Activated B cell treated with CpG ODN at 0.5 μM for 24 hours (primary cell): ENCODE measurements around the gene GART. TPM values are rescaled to one million over a fixed set of nuclear protein-coding genes. Genes with fewer than 3 reads are reported as not detected.

Experiments used
- ATAC-seq: fragments of 200-7000 bp; cut with Tn5 transposase; one replicate; pipeline ENCODE4 v1.10.0; 2021; ENCODE audit warnings: low read depth, mild to moderate bottlenecking, moderate library complexity
- CTCF ChIA-PET: fragments of 350-600 bp; sonication (Branson Sonifier 250); formaldehyde crosslinking; loops from one replicate; lab custom pipeline; 2021; ENCODE audit warnings: antibody characterized with exemption; lab: Charles Lee
- POLR2A ChIA-PET: fragments of 350-600 bp; sonication (Branson Sonifier 250); formaldehyde crosslinking; loops from one replicate; lab custom pipeline; 2021; ENCODE audit warnings: antibody characterized with exemption; lab: Charles Lee
- DNase-seq: peaks from one replicate; pipeline ENCODE4 v3.0.0; 2022
- H3K27ac Mint-ChIP-seq: one replicate; pipeline ENCODE4 v1.8.0; 2020; ENCODE audit warnings: mixed read lengths
- H3K27me3 Mint-ChIP-seq: one replicate; pipeline ENCODE4 v1.8.0; 2021; ENCODE audit warnings: mixed read lengths
- H3K36me3 Mint-ChIP-seq: one replicate; pipeline ENCODE4 v1.8.0; 2021; ENCODE audit warnings: low read depth, mixed read lengths
- H3K4me1 Mint-ChIP-seq: one replicate; pipeline ENCODE4 v1.8.0; 2021; ENCODE audit warnings: mixed read lengths
- H3K4me3 Mint-ChIP-seq: one replicate; pipeline ENCODE4 v1.8.0; 2020; ENCODE audit warnings: mild to moderate bottlenecking, mixed read lengths
- H3K9me3 Mint-ChIP-seq: one replicate; pipeline ENCODE4 v1.8.0; 2020; ENCODE audit warnings: mixed read lengths
- CTCF ChIP-seq: fragments of 200-600 bp; IDR thresholded peaks from one replicate; pipeline ENCODE4 v1.8.0; 2022; ENCODE audit warnings: antibody characterized with exemption, mild to moderate bottlenecking
- intact Hi-C: fragments of 100-400 bp; cut with micrococcal nuclease; formaldehyde crosslinking; loops from one replicate; pipeline ENCODE4 v1.15.1; 2024
- total RNA-seq: library from RNA; stranded (reverse); gene quantifications from 2 replicates; pipeline ENCODE4 v1.2.3, GENCODE V29; 2022

The GART gene
- total RNA-seq, 1 donor from 2014 or later: 106 TPM

DNA sequence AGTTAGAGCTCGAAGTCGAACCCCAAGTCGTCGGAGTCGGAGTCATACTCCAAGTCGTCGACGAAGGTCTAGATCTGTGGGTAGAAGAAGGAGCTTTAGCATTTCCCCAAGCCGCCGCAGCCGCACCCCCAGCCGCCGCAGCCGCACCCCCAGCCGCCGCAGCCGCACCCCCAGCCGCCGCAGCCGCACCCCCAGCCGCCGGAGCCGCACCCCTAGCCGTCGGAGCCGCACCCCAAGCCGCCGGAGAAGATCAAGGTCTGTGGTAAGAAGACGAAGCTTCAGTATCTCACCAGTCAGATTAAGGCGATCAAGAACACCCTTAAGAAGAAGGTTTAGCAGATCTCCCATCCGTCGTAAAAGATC is 13.0 kb upstream of the GART start:
- H3K36me3 Mint-ChIP-seq: peaks cover 89% of the 10 kb centered on the region
- TF ChIP-seq CTCF: no peak
- CTCF ChIA-PET: interaction anchor here (1.6 kb wide), 1 partner anchor 51 kb away, joined by 6 read pairs; no protein-coding TSS in a partner anchor
- peaks cover 19% of the 10 kb centered on the region for H3K4me1 Mint-ChIP-seq
- DNase-seq (no peak), ATAC-seq (no peak)
- POLR2A ChIA-PET: interaction anchor here (1.7 kb wide), 1 partner anchor 11 kb away, joined by 6 read pairs; the partner anchor contains the start of gene SON
- no peaks in the 10 kb centered on the region for H3K27me3 Mint-ChIP-seq
- H3K9me3 Mint-ChIP-seq: peaks cover 3% of the 10 kb centered on the region
- intact Hi-C loops: no loop called here
- no peak overlapping the region for H3K27ac Mint-ChIP-seq
- H3K4me3 Mint-ChIP-seq: no peak overlapping the region

DNA sequence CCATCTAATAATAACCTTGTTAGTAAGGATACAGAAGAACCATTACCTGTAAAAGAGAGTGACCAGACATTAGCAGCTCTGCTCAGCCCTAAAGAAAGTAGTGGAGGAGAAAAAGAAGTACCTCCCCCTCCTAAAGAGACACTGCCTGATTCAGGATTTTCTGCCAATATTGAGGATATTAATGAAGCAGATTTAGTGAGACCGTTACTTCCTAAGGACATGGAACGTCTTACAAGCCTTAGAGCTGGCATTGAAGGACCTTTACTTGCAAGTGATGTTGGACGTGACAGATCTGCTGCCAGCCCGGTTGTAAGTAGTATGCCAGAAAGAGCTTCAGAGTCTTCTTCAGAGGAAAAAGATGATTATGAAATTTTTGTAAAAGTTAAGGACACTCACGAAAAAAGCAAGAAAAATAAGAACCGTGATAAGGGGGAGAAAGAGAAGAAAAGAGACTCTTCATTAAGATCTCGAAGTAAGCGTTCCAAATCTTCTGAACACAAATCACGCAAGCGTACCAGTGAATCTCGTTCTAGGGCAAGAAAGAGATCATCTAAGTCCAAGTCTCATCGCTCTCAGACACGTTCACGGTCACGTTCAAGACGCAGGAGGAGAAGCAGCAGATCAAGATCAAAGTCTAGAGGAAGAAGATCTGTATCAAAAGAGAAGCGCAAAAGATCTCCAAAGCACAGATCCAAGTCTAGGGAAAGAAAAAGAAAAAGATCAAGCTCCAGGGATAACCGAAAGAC is 12.5 kb upstream of the GART start:
- CTCF ChIA-PET: interaction anchor here (1.6 kb wide), 1 partner anchor 51 kb away, joined by 6 read pairs; no protein-coding TSS in a partner anchor
- no peak overlapping the region for H3K27ac Mint-ChIP-seq
- intact Hi-C loops: no loop called here

DNA sequence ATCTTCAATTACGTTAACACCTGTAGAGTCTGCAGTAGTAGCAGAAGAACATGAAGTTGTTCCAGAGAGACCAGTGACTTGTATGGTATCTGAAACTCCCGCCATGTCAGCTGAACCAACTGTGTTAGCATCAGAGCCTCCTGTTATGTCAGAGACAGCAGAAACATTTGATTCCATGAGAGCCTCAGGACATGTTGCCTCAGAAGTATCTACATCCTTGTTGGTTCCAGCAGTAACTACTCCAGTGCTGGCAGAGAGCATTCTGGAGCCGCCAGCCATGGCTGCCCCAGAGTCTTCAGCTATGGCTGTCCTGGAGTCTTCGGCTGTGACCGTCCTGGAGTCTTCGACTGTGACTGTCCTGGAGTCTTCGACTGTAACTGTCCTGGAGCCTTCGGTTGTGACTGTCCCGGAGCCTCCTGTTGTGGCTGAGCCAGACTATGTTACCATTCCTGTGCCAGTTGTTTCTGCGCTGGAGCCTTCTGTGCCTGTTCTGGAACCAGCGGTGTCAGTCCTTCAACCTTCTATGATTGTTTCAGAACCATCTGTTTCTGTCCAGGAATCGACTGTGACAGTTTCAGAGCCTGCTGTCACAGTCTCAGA is 11.2 kb upstream of the GART start:
- no peak overlapping the region for H3K4me3 Mint-ChIP-seq
- DNase-seq: no peak
- intact Hi-C loops: no loop called here
- peaks cover 88% of the 10 kb centered on the region for H3K36me3 Mint-ChIP-seq
- peaks cover 3% of the 10 kb centered on the region for H3K9me3 Mint-ChIP-seq
- ChIA-PET CTCF (interaction anchor here (1.6 kb wide), 1 partner anchor 53 kb away, joined by 6 read pairs; no protein-coding TSS in a partner anchor), POLR2A (interaction anchor here (2.3 kb wide), 1 partner anchor 10 kb away, joined by 7 read pairs; the partner anchor contains the start of gene SON)
- H3K27ac Mint-ChIP-seq: no peak overlapping the region
- H3K27me3 Mint-ChIP-seq: no peaks in the 10 kb centered on the region
- no peak for TF ChIP-seq CTCF
- H3K4me1 Mint-ChIP-seq: peaks cover 27% of the 10 kb centered on the region
- ATAC-seq: no peak

More for the DNA sequence above, 12.5 kb upstream of the GART start:
- Mint-ChIP-seq H3K27me3 (no peaks in the 10 kb centered on the region), H3K9me3 (peaks cover 3% of the 10 kb centered on the region), H3K4me1 (peaks cover 19% of the 10 kb centered on the region), H3K36me3 (peaks cover 89% of the 10 kb centered on the region), H3K4me3 (no peak overlapping the region)
- ATAC-seq: no peak
- POLR2A ChIA-PET: interaction anchor here (1.7 kb wide), 1 partner anchor 11 kb away, joined by 6 read pairs; the partner anchor contains the start of gene SON
- no peak for TF ChIP-seq CTCF
- DNase-seq: no peak

DNA sequence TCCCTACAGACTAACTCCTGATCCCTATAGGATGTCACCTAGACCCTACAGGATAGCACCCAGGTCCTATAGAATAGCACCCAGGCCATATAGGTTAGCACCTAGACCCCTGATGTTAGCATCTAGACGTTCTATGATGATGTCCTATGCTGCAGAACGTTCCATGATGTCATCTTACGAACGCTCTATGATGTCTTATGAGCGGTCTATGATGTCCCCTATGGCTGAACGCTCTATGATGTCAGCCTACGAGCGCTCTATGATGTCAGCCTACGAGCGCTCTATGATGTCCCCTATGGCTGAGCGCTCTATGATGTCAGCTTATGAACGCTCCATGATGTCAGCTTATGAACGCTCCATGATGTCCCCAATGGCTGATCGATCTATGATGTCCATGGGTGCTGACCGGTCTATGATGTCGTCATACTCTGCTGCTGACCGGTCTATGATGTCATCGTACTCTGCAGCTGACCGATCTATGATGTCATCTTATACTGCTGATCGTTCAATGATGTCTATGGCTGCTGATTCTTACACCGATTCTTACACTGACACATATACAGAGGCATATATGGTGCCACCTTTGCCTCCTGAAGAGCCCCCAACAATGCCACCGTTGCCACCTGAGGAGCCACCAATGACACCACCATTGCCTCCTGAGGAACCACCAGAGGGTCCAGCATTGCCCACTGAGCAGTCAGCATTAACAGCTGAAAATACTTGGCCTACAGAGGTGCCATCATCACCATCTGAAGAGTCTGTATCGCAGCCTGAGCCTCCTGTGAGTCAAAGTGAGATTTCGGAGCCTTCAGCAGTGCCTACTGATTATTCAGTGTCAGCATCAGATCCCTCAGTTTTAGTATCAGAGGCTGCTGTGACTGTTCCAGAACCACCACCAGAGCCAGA is 10.4 kb upstream of the GART start:
- ChIA-PET CTCF (no interaction called here), POLR2A (interaction anchor here (1.2 to 2.3 kb wide), 3 partner anchors 9 to 61 kb away, joined by 3 to 7 read pairs (median 5); partner anchors contain the start of genes DNAJC28, DONSON and SON)
- Mint-ChIP-seq H3K36me3 (peaks cover 86% of the 10 kb centered on the region), H3K27ac (no peak overlapping the region), H3K4me3 (no peak overlapping the region), H3K27me3 (no peaks in the 10 kb centered on the region), H3K4me1 (peaks cover 27% of the 10 kb centered on the region), H3K9me3 (peaks cover 3% of the 10 kb centered on the region)
- intact Hi-C loops: no loop called here
- no peak for TF ChIP-seq CTCF
- DNase-seq: no peak
- ATAC-seq: peak; percentile 7
